ENCODE data around the gene STIP1. TPM values are rescaled to one million over a fixed set of nuclear protein-coding genes. Genes with fewer than 3 reads are reported as not detected.
A peak's percentile ranks its signal among the peaks of the same experiment; 100 is the strongest.

The STIP1 gene
- total RNA-seq, 1 experiment from 2014 or later: 297 TPM

GRCh38 chr11:64253043-64253442 is 67.1 kb downstream of the STIP1 start:
- CTCF ChIA-PET: interaction anchor here (1.6 kb wide), 1 partner anchor 18 kb away, joined by 13 read pairs; no protein-coding TSS in a partner anchor
- Histone ChIP-seq H3K4me1 (peaks cover 19% of the 10 kb centered on the region), H3K27me3 (replicated peaks; ENCODE audit: control insufficient read depth, insufficient read depth, low read length) (no peaks in the 10 kb centered on the region), H3K4me3 (ENCODE audit: low read depth, low read length) (peak overlapping the region; percentile 66), H3K9me3 (no peaks in the 10 kb centered on the region), H3K36me3 (ENCODE audit: control insufficient read depth, insufficient read depth, low read length) (peaks cover 4% of the 10 kb centered on the region)
- POLR2A ChIA-PET: interaction anchor here (1.0 to 1.4 kb wide), 2 partner anchors 64 to 67 kb away, joined by 4 to 6 read pairs; partner anchors contain the start of genes PRDX5, STIP1 and TRMT112
- BruUV-seq (replicated peaks): no TSS peak
- Mint-ChIP-seq H3K27ac (ENCODE audit: unreplicated experiment) (no peak overlapping the region), H3K36me3 (ENCODE audit: insufficient read depth, unreplicated experiment) (peaks cover 24% of the 10 kb centered on the region), H3K4me1 (ENCODE audit: low read depth, unreplicated experiment) (peaks cover 8% of the 10 kb centered on the region), H3K9me3 (ENCODE audit: unreplicated experiment) (no peaks in the 10 kb centered on the region), H3K4me3 (ENCODE audit: unreplicated experiment) (peak overlapping the region; percentile 99), H3K27me3 (ENCODE audit: insufficient read depth, unreplicated experiment) (no peaks in the 10 kb centered on the region)
- intact Hi-C loops (cut with micrococcal nuclease; ENCODE audit: unreplicated experiment): no loop called here
- TF ChIP-seq CTCF (IDR thresholded peaks at IDR 0.05; ENCODE audit: insufficient read depth in 1 of 2, low read depth in 1 of 2, low read length in 1 of 2, severe bottlenecking in 1 of 2, unreplicated experiment in 1 of 2): no peak
- no peak for DNase-seq

- POLR2A ChIA-PET: no interaction called here
Observed at GRCh38 chr11:64253481-64253880, 67.5 kb downstream of the STIP1 start.

More at GRCh38 chr11:64253481-64253880, 67.5 kb downstream of the STIP1 start:
- H3K4me3 ChIP-seq (ENCODE audit: low read depth, low read length): no peak overlapping the region
- BruUV-seq (replicated peaks): no TSS peak
- Mint-ChIP-seq H3K4me1 (ENCODE audit: low read depth, unreplicated experiment) (peaks cover 8% of the 10 kb centered on the region), H3K27ac (ENCODE audit: unreplicated experiment) (no peak overlapping the region), H3K36me3 (ENCODE audit: insufficient read depth, unreplicated experiment) (peaks cover 26% of the 10 kb centered on the region), H3K27me3 (ENCODE audit: insufficient read depth, unreplicated experiment) (no peaks in the 10 kb centered on the region), H3K9me3 (ENCODE audit: unreplicated experiment) (no peaks in the 10 kb centered on the region), H3K4me3 (ENCODE audit: unreplicated experiment) (no peak overlapping the region)
- CTCF ChIA-PET: no interaction called here
- no peaks in the 10 kb centered on the region for H3K27me3 ChIP-seq (replicated peaks; ENCODE audit: control insufficient read depth, insufficient read depth, low read length)
- no peak for DNase-seq
- TF ChIP-seq CTCF (IDR thresholded peaks at IDR 0.05; ENCODE audit: insufficient read depth in 1 of 2, low read depth in 1 of 2, low read length in 1 of 2, severe bottlenecking in 1 of 2, unreplicated experiment in 1 of 2): no peak
- H3K9me3 ChIP-seq: no peaks in the 10 kb centered on the region
- peaks cover 4% of the 10 kb centered on the region for H3K36me3 ChIP-seq (ENCODE audit: control insufficient read depth, insufficient read depth, low read length)
- intact Hi-C loops (cut with micrococcal nuclease; ENCODE audit: unreplicated experiment): no loop called here
- peaks cover 15% of the 10 kb centered on the region for H3K4me1 ChIP-seq

Other genes starting within 250 kb of the STIP1 start
- 42.7 and 43.7 TPM in 2 replicates for gene NAA40, start 247.2 kb upstream of the STIP1 start, total RNA-seq (2022)
- gene COX8A, start 211.6 kb upstream of the STIP1 start, total RNA-seq (2022): 376 and 448 TPM in 2 replicates
- 140 and 152 TPM in 2 replicates for gene OTUB1, start 199.7 kb upstream of the STIP1 start, total RNA-seq (2022)
- gene FLRT1, start 150.2 kb upstream of the STIP1 start, total RNA-seq (2022): 0.14 and 0.39 TPM in 2 replicates
- gene MACROD1, start 20.1 kb upstream of the STIP1 start, total RNA-seq (2022): 24.0 and 29.6 TPM in 2 replicates
- gene FERMT3, start 20.6 kb downstream of the STIP1 start, total RNA-seq (2022): 3.3 and 4.3 TPM in 2 replicates
- 32.1 and 36.8 TPM in 2 replicates for gene TRPT1, start 40.0 kb downstream of the STIP1 start, total RNA-seq (2022)
- gene NUDT22, start 40.1 kb downstream of the STIP1 start, total RNA-seq (2022): 31.9 and 33.4 TPM in 2 replicates
- gene DNAJC4, start 44.4 kb downstream of the STIP1 start, total RNA-seq (2022): 22.3 and 22.9 TPM in 2 replicates
- 60.6 and 61.7 TPM in 2 replicates for gene VEGFB, start 48.4 kb downstream of the STIP1 start, total RNA-seq (2022)
- gene FKBP2, start 54.9 kb downstream of the STIP1 start, total RNA-seq (2022): 70.2 and 76.8 TPM in 2 replicates
- 162 and 185 TPM in 2 replicates for gene PPP1R14B, start 60.8 kb downstream of the STIP1 start, total RNA-seq (2022)
- 37.5 and 40.6 TPM in 2 replicates for gene PLCB3, start 65.4 kb downstream of the STIP1 start, total RNA-seq (2022)
- gene BAD, start 98.5 kb downstream of the STIP1 start, total RNA-seq (2022): 50.5 and 51.6 TPM in 2 replicates
- 52.2 and 58.5 TPM in 2 replicates for gene GPR137, start 99.7 kb downstream of the STIP1 start, total RNA-seq (2022)
- not detected in 2 replicates for gene KCNK4, start 105.1 kb downstream of the STIP1 start, total RNA-seq (2022)
- 12.8 and 16.7 TPM in 2 replicates for gene CATSPERZ, start 114.2 kb downstream of the STIP1 start, total RNA-seq (2022)
- 66.9 and 71.7 TPM in 2 replicates for gene ESRRA, start 119.4 kb downstream of the STIP1 start, total RNA-seq (2022)
- gene TRMT112, start 131.4 kb downstream of the STIP1 start, total RNA-seq (2022): 235 and 246 TPM in 2 replicates
- gene PRDX5, start 131.9 kb downstream of the STIP1 start, total RNA-seq (2022): 269 and 306 TPM in 2 replicates
- 3.6 and 3.9 TPM in 2 replicates for gene CCDC88B, start 154.0 kb downstream of the STIP1 start, total RNA-seq (2022)
- 95.7 and 98.6 TPM in 2 replicates for gene RPS6KA4, start 173.0 kb downstream of the STIP1 start, total RNA-seq (2022)

Measured in Caco-2 (cell line).